ENCODE data around the gene RITA1.

- TF ChIP-seq CTCF (IDR thresholded peaks at IDR 0.05; ENCODE audit: low read depth, low read length) (no peak), POLR2A (IDR thresholded peaks at IDR 0.05; ENCODE audit: extremely low read depth, insufficient read length) (no peak), MAX (IDR thresholded peaks at IDR 0.05; ENCODE audit: low read depth, low read length) (no peak), MYC (IDR thresholded peaks at IDR 0.05; ENCODE audit: low read depth, low read length) (no peak)
Observed at GRCh38 chr12:113233967-113234366, 48.4 kb downstream of the RITA1 start.

All from NB4 (cell line).